HepG2 (cell line): Measurements from ENCODE around the gene PSMA3. TPM values are rescaled to one million over a fixed set of nuclear protein-coding genes. Genes with fewer than 3 reads are reported as not detected.

Experiments
- CHD4 ChIP-seq: fragments of 200-600 bp; sonication (generic); IDR thresholded peaks from 2 replicates; pipeline ENCODE4 v1.7.0; 2017; ENCODE audit warnings: mild to moderate bottlenecking, low read length, borderline replicate concordance
- CREBL2 ChIP-seq: sonication (generic); formaldehyde crosslinking; IDR thresholded peaks from 2 replicates; pipeline ENCODE4 v1.8.1; 2023; ENCODE audit warnings: missing genetic modification reagents, mild to moderate bottlenecking, borderline replicate concordance
- EZH2 ChIP-seq: conservative IDR thresholded peaks from 2 replicates; pipeline ENCODE4 v1.6.1; 2012; ENCODE audit warnings: mild to moderate bottlenecking, low read depth, low read length, moderate library complexity
- HOMEZ ChIP-seq: IDR thresholded peaks from 2 replicates; pipeline ENCODE4 v1.6.1; 2016; ENCODE audit warnings: low read depth
- JUN ChIP-seq: sonication (generic); formaldehyde crosslinking; IDR thresholded peaks from 2 replicates; pipeline ENCODE4 v1.4.0; 2020; ENCODE audit warnings: mild to moderate bottlenecking, missing genetic modification reagents
- KDM1A ChIP-seq: IDR thresholded peaks from 2 replicates; pipeline ENCODE4 v1.6.1; 2016; ENCODE audit warnings: missing compliant biosample characterization
- KLF6 ChIP-seq: IDR thresholded peaks from 2 replicates; pipeline ENCODE4 v1.8.0; 2016; ENCODE audit warnings: missing biosample characterization, missing genetic modification reagents
- MAFG ChIP-seq: sonication (generic); formaldehyde crosslinking; IDR thresholded peaks from 2 replicates; pipeline ENCODE4 v1.5.1; 2020; ENCODE audit warnings: mild to moderate bottlenecking, missing genetic modification reagents
- MIER3 ChIP-seq: IDR thresholded peaks from 2 replicates; pipeline ENCODE4 v1.6.1; 2016; ENCODE audit warnings: missing compliant biosample characterization, borderline replicate concordance
- NBN ChIP-seq: fragments of 450-650 bp; conservative IDR thresholded peaks from 2 replicates; pipeline ENCODE4 v1.6.1; 2017
- NFYC ChIP-seq: IDR thresholded peaks from 2 replicates; pipeline ENCODE4 v1.6.1; 2016; ENCODE audit warnings: missing genetic modification reagents, missing compliant biosample characterization
- POLR2G ChIP-seq: fragments of 200-400 bp; formaldehyde crosslinking; IDR thresholded peaks from 2 replicates; pipeline ENCODE4 v1.6.1; 2018; ENCODE audit warnings: mild to moderate bottlenecking, low read depth, low read length, moderate library complexity
- RCOR2 ChIP-seq: IDR thresholded peaks from 2 replicates; pipeline ENCODE4 v1.6.1; 2016; ENCODE audit warnings: missing biosample characterization, missing genetic modification reagents
- RFX5 ChIP-seq: IDR thresholded peaks from 2 replicates; pipeline ENCODE4 v1.6.1; 2011; ENCODE audit warnings: low read depth, low read length, improper control_type of control experiment
- SAFB2 ChIP-seq: sonication (generic); formaldehyde crosslinking; IDR thresholded peaks from 2 replicates; pipeline ENCODE4 v1.5.1; 2020; ENCODE audit warnings: missing genetic modification reagents, low read depth, mild to moderate bottlenecking, borderline replicate concordance
- SAP130 ChIP-seq: IDR thresholded peaks from 2 replicates; pipeline ENCODE4 v1.6.1; 2016; ENCODE audit warnings: low read depth
- TBP ChIP-seq: sonication (generic); formaldehyde crosslinking; IDR thresholded peaks from 2 replicates; pipeline ENCODE4 v1.5.0; 2020; ENCODE audit warnings: missing genetic modification reagents
- ZFP41 ChIP-seq: sonication (generic); formaldehyde crosslinking; IDR thresholded peaks from 2 replicates; pipeline ENCODE4 v1.4.0; 2020; ENCODE audit warnings: mild to moderate bottlenecking, missing genetic modification reagents, borderline replicate concordance
- ZNF180 ChIP-seq: sonication (generic); formaldehyde crosslinking; IDR thresholded peaks from 2 replicates; pipeline ENCODE4 v1.4.0; 2020; ENCODE audit warnings: low read depth, missing genetic modification reagents, borderline replicate concordance
- ZNF282 ChIP-seq: fragments of 450-650 bp; IDR thresholded peaks from 2 replicates; pipeline ENCODE4 v1.6.1; 2018; ENCODE audit not compliant: partially characterized antibody
- ZNF34 ChIP-seq: sonication (generic); formaldehyde crosslinking; IDR thresholded peaks from 2 replicates; pipeline ENCODE4 v1.4.0; 2020; ENCODE audit warnings: mild to moderate bottlenecking, missing genetic modification reagents, borderline replicate concordance
- ZNF362 ChIP-seq: sonication (generic); formaldehyde crosslinking; IDR thresholded peaks from 2 replicates; pipeline ENCODE4 v1.4.0; 2020; ENCODE audit warnings: missing genetic modification reagents, mild to moderate bottlenecking, borderline replicate concordance
- ZNF607 ChIP-seq: sonication (generic); formaldehyde crosslinking; IDR thresholded peaks from 2 replicates; pipeline ENCODE4 v1.5.1; 2020; ENCODE audit warnings: missing genetic modification reagents, mild to moderate bottlenecking, borderline replicate concordance
- ZUFSP ChIP-seq: sonication (generic); formaldehyde crosslinking; IDR thresholded peaks from 2 replicates; pipeline ENCODE4 v1.9.0; 2021; ENCODE audit warnings: missing genetic modification reagents, mild to moderate bottlenecking, borderline replicate concordance
- polyA plus RNA-seq, 8 experiments: library from polyadenylated mRNA; depleted of rRNA in 3 of 8; stranded (reverse) in 7 of 8; unstranded in 1 of 8; fragments of >200 nt; fragmentation: Illumina TruSeq in 4 of 8; extraction: Trizol in 4 of 8; gene quantifications; 2 replicates each; pipeline versions ENCODE4 v1.2.1 to v1.2.3, GENCODE V29; 2011 to 2016; ENCODE audit warnings: low read depth in 4 of 8, missing spikeins in 1 of 8, mixed read lengths in 1 of 8; ENCODE audit not compliant: insufficient read depth in 1 of 8
- total RNA-seq, 5 experiments: library from RNA; depleted of rRNA; stranded (reverse); fragments of >200 nt; fragmentation: Illumina TruSeq; extraction: Trizol; gene quantifications; 2 replicates each; pipeline ENCODE4 v1.2.3, GENCODE V29; 2016; ENCODE audit warnings: low read depth in 1 of 5
- TF ChIP-seq, protein P1 (sequence below): sonication (generic); formaldehyde crosslinking; IDR thresholded peaks from 2 replicates; pipeline ENCODE4 v1.4.0; 2020; ENCODE audit warnings: low read depth, mild to moderate bottlenecking, missing genetic modification reagents
- TF ChIP-seq, protein P2 (sequence below): sonication (generic); formaldehyde crosslinking; IDR thresholded peaks from 2 replicates; pipeline ENCODE4 v1.8.0; 2022; ENCODE audit warnings: missing genetic modification reagents, low read depth, mild to moderate bottlenecking, borderline replicate concordance

PSMA3 gene
- total and polyA plus RNA-seq, 2 of the 13 experiments (the other 11 are each of a cell fraction or from before 2014, with no cell fraction given), result 232 to 275 TPM

DNA sequence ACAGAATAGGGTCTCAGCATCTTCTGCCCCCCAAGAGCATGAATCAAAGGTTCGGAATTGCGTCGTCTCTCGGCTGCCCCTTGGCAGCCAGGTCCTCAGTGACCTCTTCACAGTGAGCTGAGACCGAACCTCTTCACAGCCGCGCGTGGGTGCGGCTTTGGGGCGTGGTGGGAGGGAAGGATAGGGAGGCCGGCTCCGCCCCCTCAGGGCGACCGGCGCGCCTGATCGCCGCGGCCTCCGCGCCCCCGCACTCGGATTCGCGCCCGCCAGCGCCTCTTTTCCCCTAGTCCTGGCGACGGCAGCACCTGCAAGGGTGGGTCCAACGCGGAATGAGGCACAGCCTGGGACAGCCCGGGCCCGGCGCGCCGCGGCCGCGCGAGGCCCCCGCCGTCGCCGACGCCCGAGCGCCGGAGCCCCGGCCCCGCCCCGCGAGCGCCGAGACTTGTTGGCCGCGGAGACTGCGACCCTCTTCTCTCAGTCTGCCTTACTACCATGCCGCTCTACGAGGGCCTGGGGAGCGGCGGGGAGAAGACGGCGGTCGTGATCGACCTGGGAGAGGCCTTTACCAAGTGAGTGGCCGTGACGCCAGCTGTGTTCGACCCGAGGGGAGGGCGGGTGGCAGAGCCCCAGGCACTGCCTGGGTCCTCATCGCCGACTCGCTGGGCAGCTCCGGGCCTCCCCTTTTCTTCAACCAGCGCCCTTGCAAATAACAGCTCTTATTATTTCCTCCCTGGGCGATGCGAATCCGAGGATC, 44.7 kb upstream of the PSMA3 start, which contains the start of gene ACTR10 (continued):
- TF ChIP-seq KLF6 (CRISPR knock-in tag), result peak; percentile 70; the same call in 1 of the 2 replicates
- no peak for TF ChIP-seq ZNF34 (CRISPR knock-in tag)
- TF ChIP-seq, protein P1, sequence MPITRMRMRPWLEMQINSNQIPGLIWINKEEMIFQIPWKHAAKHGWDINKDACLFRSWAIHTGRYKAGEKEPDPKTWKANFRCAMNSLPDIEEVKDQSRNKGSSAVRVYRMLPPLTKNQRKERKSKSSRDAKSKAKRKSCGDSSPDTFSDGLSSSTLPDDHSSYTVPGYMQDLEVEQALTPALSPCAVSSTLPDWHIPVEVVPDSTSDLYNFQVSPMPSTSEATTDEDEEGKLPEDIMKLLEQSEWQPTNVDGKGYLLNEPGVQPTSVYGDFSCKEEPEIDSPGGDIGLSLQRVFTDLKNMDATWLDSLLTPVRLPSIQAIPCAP (CRISPR knock-in tag), result no peak
- TF ChIP-seq POLR2G, result peak; percentile 80
- no peak for TF ChIP-seq EZH2
- no peak for TF ChIP-seq RFX5
- TF ChIP-seq MIER3 (CRISPR knock-in tag), result no peak
- TF ChIP-seq CHD4, result no peak
- TF ChIP-seq MAFG (CRISPR knock-in tag), result no peak
- no peak for TF ChIP-seq NFYC
- no peak for TF ChIP-seq ZNF282
- TF ChIP-seq, protein P2, sequence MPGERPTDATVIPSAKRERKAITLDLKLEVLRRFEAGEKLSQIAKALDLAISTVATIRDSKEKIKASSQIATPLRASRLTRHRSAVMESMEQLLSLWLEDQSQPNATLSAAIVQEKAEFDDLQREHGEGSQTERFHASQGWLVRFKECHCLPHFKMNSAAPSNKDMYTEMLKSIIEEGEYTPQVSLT, result no peak
- TF ChIP-seq ZNF607, result no peak
- TF ChIP-seq SAP130 (CRISPR knock-in tag), result peak; percentile 66
- no peak for TF ChIP-seq KDM1A (CRISPR knock-in tag)
- no peak for TF ChIP-seq ZNF180 (CRISPR knock-in tag)
- no peak for TF ChIP-seq ZUFSP (CRISPR knock-in tag)
- TF ChIP-seq SAFB2 (CRISPR knock-in tag), result no peak
- TF ChIP-seq ZFP41 (CRISPR knock-in tag), result no peak
- TF ChIP-seq ZNF362 (CRISPR knock-in tag), result no peak
- TF ChIP-seq NBN, result no peak
- TF ChIP-seq JUN (CRISPR knock-in tag), result no peak
- no peak for TF ChIP-seq CREBL2
- TF ChIP-seq TBP, result no peak
- no peak for TF ChIP-seq RCOR2 (CRISPR knock-in tag)
- TF ChIP-seq HOMEZ (CRISPR knock-in tag), result no peak
